CD14-positive monocyte (primary cell): Measurements from ENCODE around the gene PDP2. TPM values are rescaled to one million over a fixed set of nuclear protein-coding genes. Genes with fewer than 3 reads are reported as not detected.

Experiments
- DNase-seq, 3 donors: peaks; one replicate each; pipeline ENCODE4 v3.0.0-alpha.2; 2011 to 2022
- H2AFZ ChIP-seq: 2 replicates; pipeline ENCODE4 v1.6.0; 2012; ENCODE audit warnings: mild to moderate bottlenecking, low read depth, low read length, inconsistent platforms; ENCODE audit not compliant: insufficient read depth, poor library complexity, severe bottlenecking
- H3K27ac ChIP-seq, 2 donors: 1 replicate in 1 of 2; 2 replicates in 1 of 2; pipeline ENCODE4 v1.5.1; 2012 to 2013; ENCODE audit warnings: low read length in 2 of 2, control low read depth in 1 of 2, inconsistent platforms in 1 of 2, low read depth in 1 of 2, mild to moderate bottlenecking in 1 of 2
- H3K27me3 ChIP-seq, 2 donors: one replicate each; pipeline versions ENCODE4 v1.6.0 to v1.6.1; 2011 to 2013; ENCODE audit warnings: low read length in 2 of 2; ENCODE audit not compliant: control insufficient read depth in 2 of 2, insufficient read depth in 2 of 2
- H3K36me3 ChIP-seq, 2 donors: replicated peaks in 1 of 2; 1 replicate in 1 of 2; 2 replicates in 1 of 2; pipeline versions ENCODE4 v1.5.1 to v1.6.1; 2012 to 2013; ENCODE audit warnings: low read length in 2 of 2, control low read depth in 1 of 2, inconsistent platforms in 1 of 2, mild to moderate bottlenecking in 1 of 2; ENCODE audit not compliant: insufficient read depth in 2 of 2, control insufficient read depth in 1 of 2
- H3K4me1 ChIP-seq, 2 donors: 1 replicate in 1 of 2; 2 replicates in 1 of 2; pipeline versions ENCODE4 v1.5.1 to v1.6.1; 2012 to 2013; ENCODE audit warnings: low read length in 2 of 2, control low read depth in 1 of 2, inconsistent platforms in 1 of 2, mild to moderate bottlenecking in 1 of 2, moderate library complexity in 1 of 2; ENCODE audit not compliant: insufficient read depth in 2 of 2, control insufficient read depth in 1 of 2
- H3K4me2 ChIP-seq: replicated peaks from 2 replicates; pipeline ENCODE3; 2012; ENCODE audit warnings: low read length, moderate library complexity, mild to moderate bottlenecking; ENCODE audit not compliant: poor library complexity, severe bottlenecking; ENCODE audit errors: extremely low read depth
- H3K4me3 ChIP-seq, 3 experiments: fragments of 200-600 bp in 1 of 3; sonication (generic) in 1 of 3; replicated peaks in 1 of 3; 1 replicate in 2 of 3; 2 replicates in 1 of 3; pipeline ENCODE4 v1.5.1; 2011 to 2013; ENCODE audit warnings: low read length in 3 of 3, mild to moderate bottlenecking in 3 of 3, control low read depth in 2 of 3, low read depth in 2 of 3, inconsistent platforms in 1 of 3, moderate library complexity in 1 of 3
- H3K79me2 ChIP-seq: 2 replicates; pipeline ENCODE4 v1.6.0; 2012; ENCODE audit warnings: mild to moderate bottlenecking, control low read depth, inconsistent platforms, low read length, moderate library complexity; ENCODE audit not compliant: insufficient read depth
- H3K9ac ChIP-seq: 2 replicates; pipeline ENCODE4 v1.6.0; 2017; ENCODE audit warnings: low read length, mild to moderate bottlenecking; ENCODE audit not compliant: insufficient read depth, poor library complexity, severe bottlenecking
- H3K9me3 ChIP-seq, 2 donors: replicated peaks in 1 of 2; 1 replicate in 1 of 2; 2 replicates in 1 of 2; pipeline versions ENCODE4 v1.5.1 to v1.6.1; 2012 to 2013; ENCODE audit warnings: low read length in 2 of 2, control low read depth in 1 of 2; ENCODE audit not compliant: control insufficient read depth in 1 of 2, insufficient read depth in 1 of 2
- H4K20me1 ChIP-seq: 2 replicates; pipeline ENCODE4 v1.6.0; 2012; ENCODE audit warnings: mild to moderate bottlenecking, low read length, control low read depth, moderate library complexity; ENCODE audit not compliant: insufficient read depth
- H3K27ac Mint-ChIP-seq, 7 donors: one replicate each; pipeline ENCODE4 v1.8.0; 2020; ENCODE audit warnings: mild to moderate bottlenecking in 7 of 7, mixed read lengths in 7 of 7, moderate library complexity in 6 of 7, inconsistent platforms in 2 of 7
- H3K27me3 Mint-ChIP-seq, 3 donors: one replicate each; pipeline ENCODE4 v1.8.0; 2021 to 2022; ENCODE audit warnings: low read depth in 3 of 3, mild to moderate bottlenecking in 3 of 3, mixed read lengths in 3 of 3, moderate library complexity in 3 of 3, inconsistent platforms in 1 of 3
- H3K36me3 Mint-ChIP-seq, 2 donors: one replicate each; pipeline ENCODE4 v1.8.0; 2020; ENCODE audit warnings: mixed read lengths in 2 of 2, inconsistent platforms in 1 of 2, mild to moderate bottlenecking in 1 of 2
- H3K4me1 Mint-ChIP-seq: one replicate; pipeline ENCODE4 v1.8.0; 2020; ENCODE audit warnings: mild to moderate bottlenecking, mixed read lengths
- H3K4me3 Mint-ChIP-seq, 2 donors: one replicate each; pipeline ENCODE4 v1.8.0; 2020; ENCODE audit warnings: mild to moderate bottlenecking in 2 of 2, mixed read lengths in 2 of 2, moderate library complexity in 1 of 2
- H3K9me3 Mint-ChIP-seq, 7 donors: one replicate each; pipeline ENCODE4 v1.8.0; 2020 to 2022; ENCODE audit warnings: mixed read lengths in 7 of 7, mild to moderate bottlenecking in 6 of 7, moderate library complexity in 6 of 7, inconsistent platforms in 2 of 7
- CTCF ChIP-seq: fragments of 200-600 bp; IDR thresholded peaks from one replicate; pipeline ENCODE4 v1.8.0; 2022; ENCODE audit warnings: antibody characterized with exemption, mild to moderate bottlenecking
- WGBS: methylation state at CpG from one replicate; pipeline ENCODE4 v1.1.5; 2013; ENCODE audit warnings: missing lambda C conversion rate; ENCODE audit not compliant: insufficient coverage; 5-methylcytosine and 5-hydroxymethylcytosine counted together
- intact Hi-C, 2 donors: fragments of 100-400 bp; cut with micrococcal nuclease; formaldehyde crosslinking; loops; one replicate each; pipeline versions ENCODE4 v1.15.0 to v1.15.1; 2023
- polyA plus RNA-seq, 3 donors: library from polyadenylated mRNA; depleted of rRNA in 1 of 3; unstranded in 2 of 3; stranded (reverse) in 1 of 3; fragments of 300-500 nt in 2 of 3; fragments of >200 nt in 1 of 3; fragmentation: Illumina TruSeq in 2 of 3; gene quantifications; 1 replicate in 2 of 3; 2 replicates in 1 of 3; pipeline ENCODE4 v1.2.3, GENCODE V29; 2012 to 2021

The PDP2 gene
- polyA plus RNA-seq, 3 donors, result 1.1 TPM; not detected in 2

- no peak overlapping the region for H3K4me3 Mint-ChIP-seq
- no peak overlapping the region for H3K27ac Mint-ChIP-seq
- H4K20me1 ChIP-seq, result no peaks in the 10 kb centered on the region
These were observed 6.6 kb downstream of the PDP2 start for GRCh38 chr16:66886914-66887313.

More at GRCh38 chr16:66886914-66887313, 6.6 kb downstream of the PDP2 start:
- H3K9me3 Mint-ChIP-seq, result peaks cover 0 to 3% (median 0%) of the 10 kb centered on the region in 7 donors
- Histone ChIP-seq H3K36me3 (peaks cover 3 to 13% of the 10 kb centered on the region in 2 donors), H3K9ac (no peak overlapping the region), H3K27ac (no peak overlapping the region), H3K79me2 (no peaks in the 10 kb centered on the region), H3K4me2 (no peak overlapping the region), H3K9me3 (no peaks in the 10 kb centered on the region), H3K27me3 (peaks cover under 1 to 3% of the 10 kb centered on the region in 2 donors), H2AFZ (no peak overlapping the region), H3K4me3 (no peak overlapping the region), H3K4me1 (no peaks in the 10 kb centered on the region)
- WGBS, result no CpG with 5 or more reads among the region's 3 CpGs
- intact Hi-C loops, result no loop called here
- H3K27me3 Mint-ChIP-seq, result peaks cover 5 to 8% (median 8%) of the 10 kb centered on the region in 3 donors
- DNase-seq, result no peak
- no peaks in the 10 kb centered on the region for H3K4me1 Mint-ChIP-seq
- TF ChIP-seq CTCF, result no peak
- peaks cover 21 to 22% of the 10 kb centered on the region in 2 donors for H3K36me3 Mint-ChIP-seq
